AG09319 (cell line): ENCODE results near the gene GAS7.

Source experiments
- DNase-seq: peaks from one replicate; pipeline ENCODE4 v3.0.0-alpha.2; 2010; ENCODE audit warnings: low read depth; ENCODE audit errors: extremely low read depth
- TF ChIP-seq, protein P1 (sequence below): IDR thresholded peaks from 2 replicates; pipeline ENCODE4 v1.5.1; 2011; ENCODE audit warnings: low read depth, mild to moderate bottlenecking, inconsistent platforms, low read length, moderate library complexity

Gene GAS7

DNA sequence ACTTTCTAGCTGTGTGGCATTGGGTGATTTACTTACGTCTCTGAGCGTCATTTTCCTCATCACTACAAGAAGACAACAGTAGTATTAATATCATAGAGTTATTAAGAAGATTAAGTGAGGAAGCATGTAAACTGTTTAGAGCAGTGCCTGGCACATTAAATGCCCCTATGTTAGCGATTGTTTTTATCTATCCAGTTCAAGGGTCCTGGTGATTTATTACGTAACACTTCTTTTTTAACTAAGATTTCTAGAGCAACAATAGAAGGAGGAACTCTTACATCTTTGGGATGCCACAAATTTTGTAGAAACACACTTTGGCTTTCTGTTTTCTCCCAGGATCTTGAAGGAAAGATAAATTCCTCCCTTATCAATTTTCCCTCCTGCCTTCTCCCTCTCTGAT lies 3.3 kb upstream of the GAS7 start:
- TF ChIP-seq, protein P1, sequence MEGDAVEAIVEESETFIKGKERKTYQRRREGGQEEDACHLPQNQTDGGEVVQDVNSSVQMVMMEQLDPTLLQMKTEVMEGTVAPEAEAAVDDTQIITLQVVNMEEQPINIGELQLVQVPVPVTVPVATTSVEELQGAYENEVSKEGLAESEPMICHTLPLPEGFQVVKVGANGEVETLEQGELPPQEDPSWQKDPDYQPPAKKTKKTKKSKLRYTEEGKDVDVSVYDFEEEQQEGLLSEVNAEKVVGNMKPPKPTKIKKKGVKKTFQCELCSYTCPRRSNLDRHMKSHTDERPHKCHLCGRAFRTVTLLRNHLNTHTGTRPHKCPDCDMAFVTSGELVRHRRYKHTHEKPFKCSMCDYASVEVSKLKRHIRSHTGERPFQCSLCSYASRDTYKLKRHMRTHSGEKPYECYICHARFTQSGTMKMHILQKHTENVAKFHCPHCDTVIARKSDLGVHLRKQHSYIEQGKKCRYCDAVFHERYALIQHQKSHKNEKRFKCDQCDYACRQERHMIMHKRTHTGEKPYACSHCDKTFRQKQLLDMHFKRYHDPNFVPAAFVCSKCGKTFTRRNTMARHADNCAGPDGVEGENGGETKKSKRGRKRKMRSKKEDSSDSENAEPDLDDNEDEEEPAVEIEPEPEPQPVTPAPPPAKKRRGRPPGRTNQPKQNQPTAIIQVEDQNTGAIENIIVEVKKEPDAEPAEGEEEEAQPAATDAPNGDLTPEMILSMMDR: no peak
- no peak for DNase-seq

DNA sequence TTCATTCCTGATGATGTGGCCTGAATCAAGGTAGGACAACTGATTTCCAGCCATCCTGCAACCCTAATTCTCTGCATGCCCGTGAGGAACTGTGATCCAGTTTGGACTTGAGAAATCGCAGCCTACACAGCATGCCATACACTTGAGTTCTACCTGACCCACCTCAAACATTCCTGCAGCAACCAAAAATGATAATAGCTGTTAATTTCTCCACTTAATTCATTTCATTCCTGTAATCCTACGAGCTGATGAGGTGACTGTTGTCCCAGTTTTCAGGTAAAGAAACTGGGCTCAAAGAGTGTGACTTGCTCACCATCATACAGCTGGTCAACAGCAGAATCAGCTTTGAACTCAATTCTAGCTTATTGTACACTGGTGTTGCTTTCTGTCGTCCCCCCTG lies 2.2 kb upstream of the GAS7 start:
- TF ChIP-seq, protein P1: no peak

DNA sequence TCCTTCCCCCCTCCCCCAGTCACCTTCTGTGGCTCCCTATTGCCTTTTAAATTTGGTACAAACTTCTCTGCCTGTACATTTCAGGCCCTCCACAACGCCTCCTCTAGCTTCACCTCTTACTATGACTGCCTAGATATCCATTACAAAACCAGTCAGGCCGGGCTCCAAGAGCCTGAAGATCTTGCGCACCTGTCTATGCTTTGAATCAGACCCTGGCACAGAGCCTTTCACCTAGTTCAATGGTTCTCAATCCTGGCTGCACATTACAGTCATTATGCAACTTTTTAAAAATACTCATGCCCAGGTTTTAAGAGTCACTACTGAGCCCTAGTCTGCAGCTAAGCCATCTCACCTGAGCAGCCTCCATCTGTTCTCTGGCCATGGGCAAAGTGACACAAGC lies 1.6 kb upstream of the GAS7 start:
- no peak for DNase-seq
- TF ChIP-seq, protein P1: no peak

More for the DNA sequence above, 2.2 kb upstream of the GAS7 start:
- no peak for DNase-seq

DNA sequence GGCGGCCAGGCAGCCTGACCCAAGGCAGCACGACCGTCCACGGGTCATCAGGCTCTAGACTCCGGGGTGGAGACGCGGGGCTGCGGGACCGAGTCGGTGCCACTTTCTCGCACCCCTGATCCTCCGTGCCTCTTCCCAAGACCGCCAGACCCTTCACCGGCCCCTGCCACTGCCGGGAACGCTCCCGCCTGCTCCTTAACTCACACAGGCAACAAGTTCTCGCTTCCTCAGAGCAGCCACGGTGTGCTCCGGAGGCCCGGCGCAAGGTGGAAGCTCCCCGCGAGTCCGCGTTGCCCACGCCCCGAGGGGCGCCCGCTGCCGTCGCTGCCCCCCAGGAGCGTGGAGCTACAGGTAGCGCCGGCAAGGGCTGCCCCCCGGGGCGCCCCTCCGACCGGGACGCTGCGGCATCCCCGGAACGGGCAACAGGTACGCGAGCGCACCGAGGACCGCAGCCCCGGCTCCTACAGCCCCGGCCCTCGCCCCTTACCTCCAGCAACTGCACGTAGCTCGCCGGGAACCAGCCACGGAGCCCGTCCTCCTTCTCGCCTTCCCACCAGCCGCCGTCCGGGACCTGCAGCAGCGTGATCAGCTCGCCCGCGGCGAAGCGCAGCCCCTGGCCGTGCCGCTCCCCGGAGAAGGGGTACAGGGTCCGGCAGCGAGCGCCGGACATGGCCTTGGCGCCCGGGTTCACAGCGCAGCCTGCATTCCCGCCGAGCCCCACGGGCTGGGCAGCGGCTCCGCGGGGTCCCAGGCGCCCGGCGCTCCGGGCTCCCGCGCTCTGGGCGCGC lies 491 bp downstream of the GAS7 start:
- TF ChIP-seq, protein P1: no peak
- DNase-seq: no peak

DNA sequence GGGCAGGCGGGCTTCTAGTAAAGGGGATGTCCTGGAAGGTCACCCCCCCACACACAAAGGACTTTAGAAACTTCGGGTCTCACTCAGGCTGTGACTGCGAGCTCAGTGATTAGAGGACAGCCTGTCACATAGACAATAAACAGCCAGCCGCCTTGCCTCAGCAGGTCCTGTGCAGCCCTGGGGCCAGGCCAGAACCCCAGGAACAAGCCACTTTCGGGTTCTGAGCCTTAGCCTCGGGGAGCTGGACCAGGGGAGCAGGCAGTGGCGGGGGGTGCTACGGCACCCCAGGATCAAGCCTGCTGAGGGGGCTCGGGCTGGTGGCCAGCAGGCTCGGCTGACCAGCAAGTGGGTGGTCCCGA lies 1.1 kb downstream of the GAS7 start:
- no peak for DNase-seq
- TF ChIP-seq, protein P1: no peak

DNA sequence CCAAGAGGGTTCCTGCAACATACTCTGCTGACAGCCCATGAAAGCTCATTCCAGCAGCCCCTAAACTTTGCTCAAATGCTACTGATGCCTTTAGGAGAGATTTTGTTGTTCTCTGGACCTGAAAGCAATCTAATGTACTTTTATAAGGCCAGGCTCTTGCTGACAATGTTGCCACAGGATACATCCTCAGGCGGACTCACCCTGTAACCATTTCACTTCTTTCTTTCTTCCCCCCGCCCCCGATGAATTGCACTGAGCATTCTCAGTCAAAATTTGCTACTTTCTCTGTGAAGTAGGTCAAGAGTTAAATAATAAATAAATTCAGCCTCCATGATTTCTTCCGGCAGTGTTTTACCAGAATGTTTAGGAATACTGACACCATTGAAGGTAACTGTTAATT lies 1.5 kb downstream of the GAS7 start:
- no peak for DNase-seq
- TF ChIP-seq, protein P1: no peak

DNA sequence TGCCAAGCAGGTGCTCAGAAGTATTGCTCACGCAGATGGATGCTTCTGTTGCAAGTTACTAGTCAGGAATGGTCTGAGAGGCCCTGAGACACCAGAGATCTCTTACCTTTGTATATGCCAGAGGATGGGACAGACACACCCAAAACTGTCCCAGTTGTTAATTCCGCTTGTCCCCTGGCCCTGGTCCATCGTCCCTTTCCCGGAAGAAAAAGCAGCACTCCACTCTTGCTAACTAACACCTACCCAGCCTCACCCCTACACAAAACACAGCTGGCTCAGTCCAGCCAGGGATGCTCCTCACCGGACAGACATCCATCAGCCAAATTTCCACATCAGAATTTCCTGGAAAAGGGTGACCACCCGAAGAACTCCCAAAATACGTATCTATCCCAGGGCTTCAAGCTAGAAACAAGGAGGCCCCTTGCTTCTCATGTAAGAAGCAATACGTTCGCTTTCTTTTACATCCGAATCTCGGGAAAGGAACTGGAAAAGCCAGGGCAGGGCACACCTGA lies 2.0 kb downstream of the GAS7 start:
- TF ChIP-seq, protein P1: no peak
- no peak for DNase-seq
